NCI-H1092 (cell line): ENCODE data around the gene ATP8A2.

Experiments used
- DNase-seq: peaks from one replicate; lab custom pipeline; 2025; lab: John Stamatoyannopoulos, UW

ATP8A2 gene

GRCh38 chr13:26015271-26016125 is 643.7 kb downstream of the ATP8A2 start:
- DNase-seq = no peak

DNA sequence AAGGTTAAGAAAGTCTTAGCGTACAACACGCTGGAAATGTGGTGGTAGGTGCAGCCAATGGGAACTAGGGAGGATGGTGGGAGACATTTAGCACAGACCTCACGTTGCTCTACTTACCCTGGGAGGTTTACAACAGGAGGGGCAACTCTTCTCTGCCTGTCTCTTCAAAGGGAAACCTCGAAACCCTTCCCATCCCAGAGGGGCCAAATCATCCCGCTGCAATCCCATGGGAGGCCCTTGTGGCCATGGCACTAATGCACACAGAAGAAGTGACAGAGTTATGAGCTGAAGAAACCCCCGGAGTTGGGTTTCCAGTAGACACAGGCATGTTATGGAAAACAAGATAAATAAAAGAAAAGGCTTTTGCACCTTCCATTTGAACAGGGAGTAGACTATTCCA is 644.4 kb downstream of the ATP8A2 start:
- no peak for DNase-seq

GRCh38 chr13:26017196-26017921 is 645.6 kb downstream of the ATP8A2 start:
- DNase-seq = no peak

DNA sequence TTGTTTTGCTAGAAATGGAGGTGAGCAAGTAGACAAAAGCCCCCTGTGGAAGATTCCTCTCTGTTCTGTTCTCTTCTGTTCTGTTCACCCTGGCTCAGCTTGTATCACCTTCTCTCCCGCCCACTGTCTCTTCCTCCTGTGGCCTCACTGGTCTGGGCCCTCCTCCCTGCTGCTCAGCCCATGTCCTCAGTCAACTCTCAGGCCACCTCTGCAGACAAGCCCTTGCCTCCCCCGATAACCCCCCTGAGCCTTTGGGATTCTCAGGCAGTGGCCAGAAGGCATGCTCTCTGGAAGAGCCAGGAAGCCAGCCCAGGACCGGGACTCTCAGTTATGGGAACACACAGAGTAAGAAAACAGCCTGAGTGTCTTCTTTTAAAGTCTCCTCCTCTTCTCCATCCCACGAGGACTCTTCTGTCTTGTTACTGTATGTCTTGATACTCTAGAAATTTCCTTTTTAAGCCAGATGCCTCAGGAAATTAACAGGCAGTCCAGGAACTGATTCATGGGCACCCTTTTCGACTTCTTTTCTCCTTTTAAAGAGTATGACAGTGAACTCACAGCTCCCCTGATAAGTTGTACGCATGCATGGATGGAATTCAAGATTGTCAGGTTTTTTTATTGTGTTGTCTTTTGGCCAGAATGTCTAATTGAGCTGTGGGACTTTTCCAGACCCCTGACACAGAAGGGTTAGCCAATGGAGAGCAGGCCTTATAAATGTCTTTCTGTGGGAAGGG is 646.3 kb downstream of the ATP8A2 start:
- DNase-seq = no peak

GRCh38 chr13:26019251-26019650 is 647.5 kb downstream of the ATP8A2 start:
- DNase-seq = no peak

DNA sequence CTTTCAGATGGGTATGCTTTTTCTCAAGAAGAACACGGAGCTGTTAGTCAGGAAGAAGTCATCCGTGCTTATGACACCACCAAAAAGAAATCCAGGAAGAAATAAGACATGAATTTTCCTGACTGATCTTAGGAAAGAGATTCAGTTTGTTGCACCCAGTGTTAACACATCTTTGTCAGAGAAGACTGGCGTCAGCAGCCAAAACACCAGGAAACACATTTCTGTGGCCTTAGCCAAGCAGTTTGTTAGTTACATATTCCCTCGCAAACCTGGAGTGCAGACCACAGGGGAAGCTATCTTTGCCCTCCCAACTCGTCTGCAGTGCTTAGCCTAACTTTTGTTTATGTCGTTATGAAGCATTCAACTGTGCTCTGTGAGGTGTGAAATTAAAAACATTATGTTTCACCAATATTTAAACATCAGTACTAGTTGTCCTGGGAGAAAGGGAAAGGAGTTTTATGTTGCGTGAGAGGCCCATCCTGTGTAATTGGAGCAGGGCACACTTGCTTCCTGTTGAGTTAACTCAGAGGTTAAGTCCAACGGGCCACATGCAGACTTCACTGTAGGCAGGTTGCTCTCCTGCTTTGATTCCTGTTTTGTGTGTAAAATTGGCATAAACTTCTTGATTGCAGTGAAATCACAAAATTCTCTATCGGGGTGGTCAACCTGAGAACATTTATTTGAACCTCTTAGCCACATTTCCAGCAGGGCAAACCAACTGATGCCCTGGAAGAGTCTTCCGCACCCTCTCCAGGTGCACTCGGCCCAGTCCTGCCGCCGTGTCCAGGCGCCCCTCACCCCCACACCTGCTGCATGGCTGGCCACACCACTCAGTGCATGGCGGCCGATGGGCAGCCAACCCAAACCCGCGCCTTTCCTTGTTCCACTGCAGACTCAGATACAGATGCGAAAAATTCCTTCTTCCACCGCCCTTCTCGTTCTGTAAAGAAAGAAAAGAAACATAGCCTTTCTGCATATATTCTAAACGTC is 648.4 kb downstream of the ATP8A2 start:
- no peak for DNase-seq

DNA sequence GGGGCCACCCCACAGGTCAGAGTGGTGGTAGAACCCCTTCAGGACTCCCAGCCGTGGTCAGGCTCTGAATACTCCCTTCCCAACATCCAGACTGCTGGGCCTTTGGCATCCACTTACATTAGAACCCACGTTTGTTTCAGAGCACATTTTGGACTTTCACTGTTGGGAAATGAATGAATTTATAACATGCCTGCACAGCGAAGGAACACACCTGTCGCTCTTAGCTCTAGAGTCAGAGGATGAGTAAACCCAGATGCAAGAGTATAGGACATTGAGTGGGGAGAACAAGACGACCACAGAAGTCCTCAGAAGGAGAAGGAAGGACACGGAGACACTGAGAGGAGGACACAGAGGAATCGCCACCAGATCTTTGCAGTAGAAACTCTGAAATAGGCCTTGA is 649.1 kb downstream of the ATP8A2 start:
- no peak for DNase-seq

- no peak for DNase-seq
Observed at GRCh38 chr13:26021516-26021915, 649.7 kb downstream of the ATP8A2 start.

DNA sequence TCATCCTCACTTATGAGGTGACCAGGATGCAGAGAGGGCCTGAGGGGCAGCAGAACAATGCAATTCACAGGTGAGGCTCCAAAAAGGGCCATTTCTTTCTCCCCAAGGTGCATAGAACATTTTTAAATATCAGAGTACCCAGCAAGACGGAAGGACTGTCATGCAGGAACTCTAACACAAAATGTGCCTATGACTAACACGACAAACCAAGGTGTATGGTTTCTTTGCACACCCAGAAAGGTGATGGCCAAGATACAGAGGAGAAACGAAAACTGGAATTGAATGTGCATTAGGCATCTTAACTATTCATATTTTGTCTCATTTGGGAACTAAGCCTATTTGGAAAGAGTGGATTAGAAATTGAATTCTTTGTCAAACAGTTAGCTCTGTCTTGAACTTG is 650.2 kb downstream of the ATP8A2 start:
- DNase-seq = no peak

DNA sequence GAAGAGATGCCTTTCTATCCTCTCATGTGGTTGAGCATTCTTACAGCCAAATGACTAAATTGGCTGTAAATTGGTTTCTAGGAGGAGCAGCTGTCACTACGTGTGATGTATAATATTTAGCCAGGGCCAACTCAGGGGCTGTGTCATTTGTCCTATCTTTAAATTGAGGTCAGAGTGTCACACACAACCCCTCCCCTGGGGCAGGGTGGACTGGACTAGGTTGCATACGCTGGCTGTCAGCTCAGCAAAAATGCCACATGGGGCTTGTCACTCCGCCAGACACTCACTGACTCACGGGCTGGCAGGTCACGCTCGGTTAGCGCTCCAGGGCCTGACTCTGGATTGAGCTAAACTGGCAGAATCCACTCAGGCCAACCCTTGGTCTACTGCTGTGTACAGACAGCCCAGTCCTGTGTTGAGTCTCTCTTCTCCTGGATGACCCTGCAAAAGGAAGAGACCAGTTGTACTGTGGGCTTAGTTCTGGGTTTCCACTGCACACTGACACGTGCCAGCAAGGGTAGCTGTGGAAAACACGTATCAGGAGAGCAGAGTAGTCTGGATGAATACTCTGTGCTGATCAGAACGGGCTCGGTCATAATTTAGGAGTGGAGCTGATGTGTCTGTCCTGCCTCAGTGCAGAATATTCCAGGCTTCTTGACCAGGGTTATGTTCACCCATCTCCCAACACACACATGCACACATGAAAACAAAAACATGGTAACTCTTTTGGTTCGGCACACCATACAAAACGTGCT is 650.9 kb downstream of the ATP8A2 start:
- peak; percentile 75 for DNase-seq

DNA sequence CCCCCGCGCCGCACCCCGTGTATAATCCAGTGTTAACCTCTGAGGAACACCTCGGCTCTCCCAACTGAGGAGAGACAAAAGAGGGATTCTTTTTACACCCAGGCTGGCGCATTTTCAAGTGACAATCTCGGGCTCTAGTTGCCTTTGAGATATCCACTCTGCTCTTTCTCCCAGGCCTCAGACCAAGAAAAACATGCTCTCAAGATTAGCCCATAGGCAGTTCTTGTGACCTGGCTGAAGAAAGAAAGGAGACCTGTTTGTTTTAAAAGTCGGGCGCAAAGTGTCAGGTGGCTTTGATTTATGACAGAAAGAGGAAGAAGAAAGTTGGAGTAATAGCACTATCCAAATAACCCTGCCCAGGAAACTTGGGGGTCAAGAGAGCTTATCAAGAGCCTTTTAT is 652.8 kb downstream of the ATP8A2 start:
- no peak for DNase-seq

- DNase-seq = no peak
Observed at GRCh38 chr13:26025196-26025595, 653.4 kb downstream of the ATP8A2 start.

DNA sequence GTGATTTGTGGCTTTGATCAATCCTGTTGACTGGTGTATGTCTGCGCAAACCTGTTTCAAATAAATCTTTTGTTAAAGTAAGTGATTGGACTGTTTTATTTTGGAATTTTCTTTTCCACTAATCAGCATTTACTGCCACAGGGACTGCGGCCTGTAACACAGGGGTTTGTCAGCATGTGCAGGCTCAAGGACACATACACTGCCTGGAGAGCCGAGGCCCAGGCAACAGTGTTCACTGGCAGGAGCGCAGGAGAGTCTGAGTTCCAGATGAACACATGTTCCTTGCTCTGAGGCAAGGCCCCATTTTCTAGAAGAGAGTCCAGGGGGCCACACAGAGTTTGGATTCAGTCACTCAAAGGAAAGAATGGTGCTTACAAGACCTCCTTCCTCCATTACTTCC is 654.0 kb downstream of the ATP8A2 start:
- DNase-seq = no peak

GRCh38 chr13:26026211-26026610 is 654.4 kb downstream of the ATP8A2 start:
- peak; percentile 25 for DNase-seq

- no peak for DNase-seq
Observed at GRCh38 chr13:26029581-26030136, 657.9 kb downstream of the ATP8A2 start.

- no peak for DNase-seq
Observed at GRCh38 chr13:26030331-26030730, 658.6 kb downstream of the ATP8A2 start.

- DNase-seq = no peak
Observed at GRCh38 chr13:26034018-26034417, 662.2 kb downstream of the ATP8A2 start.

DNA sequence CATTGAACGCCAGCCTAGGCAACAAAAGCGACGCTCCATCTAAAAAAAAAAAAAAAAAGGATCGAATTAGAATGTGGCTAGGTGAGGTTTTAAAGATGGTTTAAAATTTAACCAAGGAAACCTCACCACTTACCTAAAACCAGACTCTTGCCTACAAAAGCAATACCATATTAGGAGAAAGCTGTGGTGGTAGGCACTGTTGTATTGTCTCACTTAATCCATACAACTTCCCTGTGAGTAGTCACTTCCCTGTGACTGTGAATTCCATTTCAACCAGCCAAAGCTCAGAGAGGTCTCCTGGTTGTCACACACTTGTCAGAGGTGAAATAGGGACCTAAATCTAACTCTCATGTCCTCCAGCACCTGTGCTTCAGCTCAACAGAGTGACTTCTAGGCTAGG is 664.6 kb downstream of the ATP8A2 start:
- no peak for DNase-seq

DNA sequence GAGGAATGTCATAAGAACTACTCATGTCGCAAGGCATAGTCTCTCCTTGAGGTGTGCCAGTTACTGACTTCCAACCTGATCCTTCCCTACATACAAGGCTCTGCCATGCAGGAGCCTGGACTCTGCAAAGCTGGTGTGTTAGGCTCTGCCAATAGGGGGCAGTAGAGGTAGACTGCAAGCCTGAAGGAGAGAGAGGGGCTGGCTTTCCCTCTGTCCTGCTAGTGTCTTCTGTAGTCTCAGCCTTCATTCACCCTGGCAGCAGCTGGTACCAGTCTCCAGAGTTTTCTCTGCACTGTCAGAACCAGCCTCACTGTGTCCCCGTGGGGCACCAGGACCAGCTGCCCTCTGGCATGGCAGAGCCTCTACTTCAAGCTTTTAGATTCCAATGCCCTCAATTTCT is 665.5 kb downstream of the ATP8A2 start:
- peak; percentile 33 for DNase-seq

- DNase-seq = no peak
Observed at GRCh38 chr13:26038931-26039475, 667.2 kb downstream of the ATP8A2 start.
